IMR-90 (cell line): ENCODE measurements around the gene NUP50. TPM values are rescaled to one million over a fixed set of nuclear protein-coding genes. Genes with fewer than 3 reads are reported as not detected.

Experiments
- ATAC-seq: fragments of 200-7000 bp; cut with Tn5 transposase; 2 replicates; pipeline ENCODE4 v1.9.1; 2020; ENCODE audit warnings: low read depth, mild to moderate bottlenecking, moderate library complexity
- BruUV-seq: library from RNA; stranded (reverse); fragments of 400-500 nt; replicated peaks from 2 replicates; lab custom pipeline; 2021; lab: Mats Ljungman, UMichigan
- CTCF ChIA-PET: fragments of 300-600 bp; formaldehyde crosslinking; extraction: SDS; loops from one replicate; lab custom pipeline; 2021; ENCODE audit warnings: antibody characterized with exemption; lab: Yijun Ruan, JAX
- POLR2A ChIA-PET: fragments of 300-600 bp; sonication (Branson Sonifier 250); formaldehyde crosslinking; loops from one replicate; lab custom pipeline; 2022; ENCODE audit warnings: antibody characterized with exemption; ENCODE audit not compliant: unreplicated experiment; lab: Charles Lee
- DNase-seq: peaks from one replicate; pipeline ENCODE4 v3.0.0; 2013
- H2AFZ ChIP-seq: replicated peaks from 2 replicates; pipeline ENCODE3; 2013; ENCODE audit warnings: low read length, mild to moderate bottlenecking; ENCODE audit not compliant: poor library complexity
- H2AK5ac ChIP-seq: 2 replicates; pipeline ENCODE4 v1.6.1; 2013; ENCODE audit warnings: low read depth, low read length, inconsistent platforms
- H2AK9ac ChIP-seq: replicated peaks from 2 replicates; pipeline ENCODE3; 2013; ENCODE audit warnings: mild to moderate bottlenecking, low read depth, low read length, moderate library complexity; ENCODE audit not compliant: poor library complexity
- H2BK120ac ChIP-seq: 2 replicates; pipeline ENCODE4 v1.6.1; 2013; ENCODE audit warnings: low read depth, low read length, inconsistent platforms
- H2BK15ac ChIP-seq: 3 replicates; pipeline ENCODE4 v1.6.1; 2013; ENCODE audit warnings: low read depth, low read length, inconsistent platforms
- H2BK20ac ChIP-seq: 2 replicates; pipeline ENCODE4 v1.6.1; 2013; ENCODE audit warnings: low read depth, mild to moderate bottlenecking, inconsistent platforms, low read length, moderate library complexity
- H2BK5ac ChIP-seq: 2 replicates; pipeline ENCODE4 v1.6.1; 2013; ENCODE audit warnings: mild to moderate bottlenecking, low read depth, low read length, inconsistent platforms; ENCODE audit not compliant: poor library complexity, severe bottlenecking
- H3K14ac ChIP-seq: replicated peaks from 2 replicates; pipeline ENCODE4 v1.6.1; 2013; ENCODE audit warnings: low read depth, low read length, inconsistent platforms
- H3K18ac ChIP-seq: 2 replicates; pipeline ENCODE4 v1.6.1; 2013; ENCODE audit warnings: low read depth, low read length, control low read depth
- H3K23ac ChIP-seq: 2 replicates; pipeline ENCODE4 v1.6.1; 2013; ENCODE audit warnings: low read depth, low read length, inconsistent platforms
- H3K27ac ChIP-seq: 2 replicates; pipeline ENCODE4 v1.5.1; 2013; ENCODE audit warnings: mild to moderate bottlenecking, control low read depth, low read length; ENCODE audit not compliant: insufficient read depth
- H3K27me3 ChIP-seq: 2 replicates; pipeline ENCODE4 v1.6.1; 2013; ENCODE audit warnings: low read length; ENCODE audit not compliant: control insufficient read depth, insufficient read depth
- H3K36me3 ChIP-seq: 2 replicates; pipeline ENCODE4 v1.6.1; 2013; ENCODE audit warnings: low read length, mixed read lengths; ENCODE audit not compliant: control insufficient read depth, insufficient read depth
- H3K4ac ChIP-seq: 2 replicates; pipeline ENCODE4 v1.6.1; 2013; ENCODE audit warnings: low read depth, low read length, inconsistent platforms
- H3K4me1 ChIP-seq: 2 replicates; pipeline ENCODE4 v1.6.1; 2013; ENCODE audit warnings: low read length, mixed read lengths; ENCODE audit not compliant: control insufficient read depth, insufficient read depth
- H3K4me2 ChIP-seq: 2 replicates; pipeline ENCODE4 v1.6.1; 2013; ENCODE audit warnings: low read depth, mild to moderate bottlenecking, control low read depth, low read length, moderate library complexity
- H3K4me3 ChIP-seq: 2 replicates; pipeline ENCODE4 v1.5.1; 2013; ENCODE audit warnings: low read depth, mild to moderate bottlenecking, control low read depth, low read length, moderate library complexity; ENCODE audit not compliant: insufficient read depth
- H3K56ac ChIP-seq: 2 replicates; pipeline ENCODE4 v1.6.1; 2013; ENCODE audit warnings: low read length, inconsistent platforms; ENCODE audit not compliant: insufficient read depth; ENCODE audit errors: extremely low read depth
- H3K79me1 ChIP-seq, 2 experiments: 2 replicates each; pipeline ENCODE4 v1.6.1; 2013; ENCODE audit warnings: low read length in 2 of 2, inconsistent platforms in 1 of 2, low read depth in 1 of 2
- H3K9ac ChIP-seq: 2 replicates; pipeline ENCODE4 v1.6.1; 2013; ENCODE audit warnings: low read depth, low read length, control low read depth
- H3K9me1 ChIP-seq: 2 replicates; pipeline ENCODE4 v1.6.1; 2013; ENCODE audit warnings: low read length, inconsistent platforms; ENCODE audit not compliant: insufficient read depth
- H3K9me3 ChIP-seq: 2 replicates; pipeline ENCODE4 v1.6.1; 2013; ENCODE audit warnings: low read length; ENCODE audit not compliant: control insufficient read depth, insufficient read depth
- H4K20me1 ChIP-seq: 2 replicates; pipeline ENCODE4 v1.6.1; 2013; ENCODE audit warnings: low read length, inconsistent platforms; ENCODE audit not compliant: insufficient read depth
- H4K5ac ChIP-seq: 2 replicates; pipeline ENCODE4 v1.6.1; 2013; ENCODE audit warnings: mild to moderate bottlenecking, low read depth, low read length, control low read depth
- H4K8ac ChIP-seq, 2 experiments: 2 replicates each; pipeline ENCODE4 v1.6.1; 2013; ENCODE audit warnings: low read depth in 2 of 2, low read length in 2 of 2, control low read depth in 1 of 2, inconsistent platforms in 1 of 2
- H4K91ac ChIP-seq: 2 replicates; pipeline ENCODE4 v1.6.1; 2013; ENCODE audit warnings: low read depth, low read length, inconsistent platforms; ENCODE audit not compliant: insufficient read depth
- CEBPB ChIP-seq: IDR thresholded peaks from 2 replicates; pipeline ENCODE4 v1.6.1; 2012; ENCODE audit warnings: low read depth, low read length, improper control_type of control experiment
- CHD1 ChIP-seq: IDR thresholded peaks from 2 replicates; pipeline ENCODE4 v1.6.1; 2012; ENCODE audit warnings: low read depth, low read length, improper control_type of control experiment
- CTCF ChIP-seq: conservative IDR thresholded peaks from 2 replicates; pipeline ENCODE4 v1.5.1; 2012; ENCODE audit warnings: mild to moderate bottlenecking, low read depth, low read length, improper control_type of control experiment
- FOS ChIP-seq: fragments of 150-350 bp; IDR thresholded peaks from 2 replicates; pipeline ENCODE4 v1.6.1; 2016; ENCODE audit warnings: low read depth, low read length
- MAFK ChIP-seq: IDR thresholded peaks from 2 replicates; pipeline ENCODE4 v1.6.1; 2012; ENCODE audit warnings: low read depth, low read length, improper control_type of control experiment
- MAZ ChIP-seq: IDR thresholded peaks from 2 replicates; pipeline ENCODE4 v1.6.1; 2012; ENCODE audit warnings: low read depth, mild to moderate bottlenecking, low read length, improper control_type of control experiment, moderate library complexity, borderline replicate concordance
- RFX5 ChIP-seq: IDR thresholded peaks from 2 replicates; pipeline ENCODE4 v1.8.0; 2012; ENCODE audit warnings: low read depth, mild to moderate bottlenecking, low read length, moderate library complexity
- WGBS, 2 experiments: methylation state at CpG; one replicate each; pipeline versions ENCODE4 v1.1.5 to v1.1.7; 2013; ENCODE audit warnings: missing lambda C conversion rate in 2 of 2; ENCODE audit not compliant: insufficient read length in 1 of 2; ENCODE audit errors: extremely low coverage in 2 of 2; 5-methylcytosine and 5-hydroxymethylcytosine counted together
- dilution Hi-C: fragments of 300-500 bp; cut with HindIII; formaldehyde crosslinking; loops from one replicate; pipeline ENCODE4 v1.14.3; 2018; ENCODE audit warnings: low sequenced_read_pairs; ENCODE audit not compliant: unreplicated experiment
- in situ Hi-C: fragments of 300-500 bp; cut with MboI; formaldehyde crosslinking; loops from 3 replicates; pipeline ENCODE4 v1.14.3; 2019; ENCODE audit warnings: low sequenced_read_pairs, inconsistent platforms, mixed read lengths
- intact Hi-C: fragments of 100-400 bp; cut with micrococcal nuclease; formaldehyde crosslinking; loops from 2 replicates; pipeline ENCODE4 v1.10.0; 2022
- polyA plus RNA-seq, 3 experiments: library from polyadenylated mRNA; depleted of rRNA; stranded (reverse); fragments of >200 nt; gene quantifications; 2 replicates each; pipeline ENCODE4 v1.2.3, GENCODE V29; 2012; ENCODE audit warnings: low replicate concordance in 1 of 3
- total RNA-seq: library from RNA; depleted of rRNA; stranded (reverse); fragments of >200 nt; gene quantifications from 2 replicates; pipeline ENCODE4 v1.2.3, GENCODE V29; 2012

Gene NUP50
- total and polyA plus RNA-seq, 2 of the 4 experiments (the other 2 are of a cell fraction) = 12.8 to 65.4 TPM

DNA sequence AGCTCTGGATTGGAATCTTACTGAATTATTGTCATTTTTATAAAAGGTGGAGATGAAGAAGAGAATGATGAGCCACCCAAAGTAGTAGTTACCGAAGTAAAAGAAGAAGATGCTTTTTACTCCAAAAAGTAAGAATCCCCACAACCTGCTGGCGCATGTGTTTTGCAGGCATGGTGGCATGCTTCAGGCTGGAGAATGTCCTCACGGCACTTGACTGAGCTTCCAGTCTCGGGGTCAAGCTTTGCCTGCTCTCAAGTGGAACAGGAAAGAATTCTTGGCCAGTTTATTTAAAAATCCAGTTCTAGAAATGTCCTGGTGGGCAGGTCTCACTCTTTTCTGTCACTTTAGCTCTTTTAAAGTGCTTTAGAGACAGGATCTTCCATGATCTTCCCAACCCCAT is 17.5 kb downstream of the NUP50 start:
- H4K5ac ChIP-seq = no peak overlapping the region
- H4K8ac ChIP-seq = no peak overlapping the region
- H3K4me3 ChIP-seq = no peak overlapping the region
- H3K9me1 ChIP-seq = 0 out of 2 replicates have a peak, but pooled peaks cover 4% of the 10 kb centered on the region
- intact Hi-C loops = no loop called here
- H3K9ac ChIP-seq = no peak overlapping the region
- BruUV-seq = no TSS peak
- H4K91ac ChIP-seq = no peak overlapping the region
- H2AK9ac ChIP-seq = no peak overlapping the region
- no peak for TF ChIP-seq CTCF
- TF ChIP-seq CEBPB = no peak
- TF ChIP-seq MAFK = no peak
- no peak for TF ChIP-seq RFX5
- TF ChIP-seq CHD1 = no peak
- TF ChIP-seq FOS = no peak
- no peak for TF ChIP-seq MAZ
- H3K27me3 ChIP-seq = no peaks in the 10 kb centered on the region
- H2BK20ac ChIP-seq = no peak overlapping the region
- no peak overlapping the region for H3K18ac ChIP-seq
- H2BK5ac ChIP-seq = no peak overlapping the region
- no peak overlapping the region for H2AK5ac ChIP-seq
- H3K56ac ChIP-seq = no peak overlapping the region
- H3K4me1 ChIP-seq = no peaks in the 10 kb centered on the region
- POLR2A ChIA-PET = interaction anchor here (0.6 kb wide), 1 partner anchor 8 kb away, joined by 16 read pairs; no protein-coding TSS in a partner anchor
- H4K20me1 ChIP-seq = peaks cover 32% of the 10 kb centered on the region
- in situ Hi-C loops = no loop called here
- H3K14ac ChIP-seq = no peak overlapping the region
- CTCF ChIA-PET = no interaction called here
- DNase-seq = no peak
- peaks cover 51% of the 10 kb centered on the region for H3K36me3 ChIP-seq
- dilution Hi-C loops = no loop called here
- no peak overlapping the region for H3K4me2 ChIP-seq
- H3K9me3 ChIP-seq = no peaks in the 10 kb centered on the region
- peaks cover 22 to 69% of the 10 kb centered on the region in 2 experiments for H3K79me1 ChIP-seq
- H3K27ac ChIP-seq = no peak overlapping the region
- H2BK15ac ChIP-seq = no peak overlapping the region
- no peak overlapping the region for H3K23ac ChIP-seq
- no peak overlapping the region for H3K4ac ChIP-seq
- H2BK120ac ChIP-seq = no peak overlapping the region
- ATAC-seq = no peak
- 100% methylated on average over 1 of the region's 4 CpGs; no CpG with 5 or more reads in 1 of the 2 experiments for WGBS, 2 experiments
- H2AFZ ChIP-seq = no peak overlapping the region
